AG04449 (cell line): ENCODE results near the gene ABHD16A.

Experiments
- CTCF ChIA-PET: fragments of 350-600 bp; formaldehyde crosslinking; extraction: SDS; loops from one replicate; lab custom pipeline; 2021; ENCODE audit warnings: antibody characterized with exemption; lab: Yijun Ruan, JAX
- POLR2A ChIA-PET: fragments of 400-600, 350-600 bp; formaldehyde crosslinking; extraction: SDS; loops from one replicate; lab custom pipeline; 2020; ENCODE audit warnings: antibody characterized with exemption, inconsistent platforms; lab: Yijun Ruan, JAX
- DNase-seq: peaks from one replicate; pipeline ENCODE4 v3.0.0-alpha.2; 2010; ENCODE audit warnings: low read depth, low spot score
- H3K4me3 ChIP-seq: 2 replicates; pipeline ENCODE4 v1.5.1; 2011; ENCODE audit warnings: low read depth, mild to moderate bottlenecking, control low read depth, low read length
- TF ChIP-seq, protein P1 (sequence below): IDR thresholded peaks from one replicate; pipeline ENCODE4 v1.5.1; 2011; ENCODE audit warnings: mild to moderate bottlenecking, moderate library complexity, low read length, control low read depth, inconsistent platforms; ENCODE audit not compliant: insufficient read depth; ENCODE audit errors: missing control alignments

Gene ABHD16A

DNA sequence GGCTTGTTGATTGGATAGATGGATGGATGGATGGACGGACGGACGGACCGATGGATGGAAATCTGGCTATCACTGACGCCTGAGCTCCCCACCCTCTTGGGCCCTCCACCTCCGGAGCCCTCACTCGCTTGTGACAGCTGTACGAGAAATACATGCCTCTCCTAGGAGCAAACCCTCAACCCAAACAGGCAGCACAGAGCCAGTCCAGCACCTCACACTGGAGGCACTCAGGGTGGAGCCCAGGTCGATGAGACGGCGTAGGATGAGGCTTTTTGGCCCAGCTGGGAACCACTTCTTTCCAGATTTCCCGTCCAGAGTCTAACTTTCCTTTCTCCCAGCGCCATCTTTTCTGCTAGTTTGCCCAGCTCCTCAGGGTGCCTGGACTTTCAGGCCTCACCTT, 19.5 kb downstream of the ABHD16A start:
- no peak for DNase-seq
- POLR2A ChIA-PET, result interaction anchor here (1.4 kb wide), 1 partner anchor 143 kb away, joined by 5 read pairs; no protein-coding TSS in a partner anchor
- CTCF ChIA-PET, result interaction anchor here (1.5 to 2.4 kb wide), 2 partner anchors 124 to 268 kb away, joined by 3 to 9 read pairs; partner anchors contain the start of gene LSM2
- no peak overlapping the region for H3K4me3 ChIP-seq
- TF ChIP-seq, protein P1, sequence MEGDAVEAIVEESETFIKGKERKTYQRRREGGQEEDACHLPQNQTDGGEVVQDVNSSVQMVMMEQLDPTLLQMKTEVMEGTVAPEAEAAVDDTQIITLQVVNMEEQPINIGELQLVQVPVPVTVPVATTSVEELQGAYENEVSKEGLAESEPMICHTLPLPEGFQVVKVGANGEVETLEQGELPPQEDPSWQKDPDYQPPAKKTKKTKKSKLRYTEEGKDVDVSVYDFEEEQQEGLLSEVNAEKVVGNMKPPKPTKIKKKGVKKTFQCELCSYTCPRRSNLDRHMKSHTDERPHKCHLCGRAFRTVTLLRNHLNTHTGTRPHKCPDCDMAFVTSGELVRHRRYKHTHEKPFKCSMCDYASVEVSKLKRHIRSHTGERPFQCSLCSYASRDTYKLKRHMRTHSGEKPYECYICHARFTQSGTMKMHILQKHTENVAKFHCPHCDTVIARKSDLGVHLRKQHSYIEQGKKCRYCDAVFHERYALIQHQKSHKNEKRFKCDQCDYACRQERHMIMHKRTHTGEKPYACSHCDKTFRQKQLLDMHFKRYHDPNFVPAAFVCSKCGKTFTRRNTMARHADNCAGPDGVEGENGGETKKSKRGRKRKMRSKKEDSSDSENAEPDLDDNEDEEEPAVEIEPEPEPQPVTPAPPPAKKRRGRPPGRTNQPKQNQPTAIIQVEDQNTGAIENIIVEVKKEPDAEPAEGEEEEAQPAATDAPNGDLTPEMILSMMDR, result no peak

DNA sequence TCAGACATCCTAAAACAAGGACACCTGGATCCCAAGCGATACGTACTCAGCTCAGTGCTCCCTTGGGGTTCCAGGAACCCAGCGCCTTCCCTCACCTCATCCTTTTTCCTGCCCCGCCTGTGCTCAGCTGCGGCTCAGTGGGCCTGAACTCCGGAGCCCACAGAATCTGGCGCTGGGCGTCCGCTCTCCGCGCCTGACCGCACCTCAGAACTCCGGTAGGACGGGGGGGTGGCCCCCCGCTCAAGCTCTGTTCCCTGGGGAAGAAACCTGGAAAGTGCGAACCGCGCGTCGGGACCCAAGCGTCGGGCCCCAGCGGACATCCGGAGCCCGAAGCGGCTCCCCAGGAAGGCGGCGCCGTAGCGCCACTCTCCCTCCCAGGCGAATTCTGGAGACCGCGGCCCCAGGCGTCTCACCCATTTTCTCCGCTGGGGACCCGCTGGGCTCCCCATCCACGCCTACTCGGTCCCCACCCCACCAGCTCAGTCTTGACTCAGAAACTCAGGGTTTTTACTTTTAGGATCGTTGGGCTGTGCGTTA, 21.9 kb downstream of the ABHD16A start:
- TF ChIP-seq, protein P1, result peak; percentile 21
- CTCF ChIA-PET, result interaction anchor here (0.6 to 4.9 kb wide), 23 partner anchors 10 to 275 kb away, joined by 3 to 60 read pairs (median 6); partner anchors contain the start of genes ABHD16A, C6orf47, GPANK1 and HSPA1B
- peak overlapping the region; percentile 58 for H3K4me3 ChIP-seq
- POLR2A ChIA-PET, result interaction anchor here (0.6 kb wide), 1 partner anchor 66 kb away, joined by 4 read pairs; no protein-coding TSS in a partner anchor
- DNase-seq, result no peak

- ChIA-PET CTCF (interaction anchor here (0.6 to 4.9 kb wide), 33 partner anchors 8 to 276 kb away, joined by 3 to 60 read pairs (median 5); partner anchors contain the start of genes ABHD16A, C6orf47, GPANK1 and HSPA1B), POLR2A (interaction anchor here (0.6 to 1.1 kb wide), 3 partner anchors 67 to 147 kb away, joined by 3 to 4 read pairs (median 4); partner anchors contain the start of gene HSPA1B)
- DNase-seq, result peak; percentile 64
Measured at GRCh38 chr6:31680226-31681134, 22.6 kb downstream of the ABHD16A start, which contains the start of gene LY6G5C. Gene LY6G5C, minus strand, starts transcription at chr6:31681067. Its CDS starts 694 bp downstream, at chr6:31680373.

GRCh38 chr6:31677955-31678354, 25.2 kb downstream of the ABHD16A start:
- ChIA-PET POLR2A (no interaction called here), CTCF (interaction anchor here (0.8 to 4.9 kb wide), 8 partner anchors 10 to 274 kb away, joined by 3 to 60 read pairs (median 8); partner anchors contain the start of gene NEU1)
- TF ChIP-seq, protein P1, result no peak
- H3K4me3 ChIP-seq, result no peak overlapping the region
- no peak for DNase-seq

More at GRCh38 chr6:31680226-31681134, 22.6 kb downstream of the ABHD16A start, which contains the start of gene LY6G5C:
- TF ChIP-seq, protein P1, result peak; percentile 78
- H3K4me3 ChIP-seq, result peak within 1 kb of the TSS; percentile 58

GRCh38 chr6:31676904-31677303, 26.2 kb downstream of the ABHD16A start:
- CTCF ChIA-PET, result interaction anchor here (0.9 to 4.9 kb wide), 4 partner anchors 93 to 275 kb away, joined by 3 to 60 read pairs (median 12); no protein-coding TSS in a partner anchor
- TF ChIP-seq, protein P1, result no peak
- no peak overlapping the region for H3K4me3 ChIP-seq
- POLR2A ChIA-PET, result no interaction called here
- DNase-seq, result no peak
